Measurements from ENCODE around the gene CTBP2.

CTBP2 gene

DNA sequence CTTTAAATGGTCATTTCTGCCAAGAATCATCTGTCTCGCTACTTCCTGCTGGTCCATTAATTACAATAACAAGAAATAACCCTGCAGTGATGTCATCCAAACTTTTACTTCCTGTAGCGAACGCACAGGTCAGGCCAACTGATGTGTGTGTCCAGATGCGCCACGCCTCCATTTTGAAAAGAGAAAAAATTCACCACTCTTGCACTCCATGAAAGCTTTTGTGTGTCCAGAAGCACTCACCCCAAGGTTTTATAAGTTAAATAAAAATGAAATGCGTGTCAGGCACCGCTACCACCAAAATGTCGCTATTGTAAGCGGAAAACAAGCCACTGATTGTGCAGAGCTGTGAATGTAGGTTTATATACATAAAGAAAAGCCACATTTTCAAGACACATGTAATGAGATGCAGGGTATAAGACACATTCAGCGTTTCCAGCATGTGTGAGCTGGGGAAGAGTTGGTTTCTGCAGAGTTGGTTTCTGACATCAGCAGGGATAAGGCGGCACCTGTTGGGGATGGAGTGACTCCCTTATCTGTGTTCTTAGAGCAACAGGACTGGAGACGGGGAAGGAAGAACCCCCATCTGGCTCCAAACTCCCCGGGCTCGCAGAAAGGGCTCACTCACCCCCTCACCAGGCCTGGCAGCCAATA is 83.3 kb downstream of the CTBP2 start:
- H3K4me1 ChIP-seq (ENCODE audit: low read length), result no peaks in the 10 kb centered on the region
- no peaks in the 10 kb centered on the region for H3K9me2 ChIP-seq (replicated peaks; ENCODE audit: insufficient read depth, low read length)
- H3K4me2 ChIP-seq (ENCODE audit: low read depth, low read length), result no peak overlapping the region
- H3K27ac ChIP-seq (ENCODE audit: low read length), result no peak overlapping the region
- no peaks in the 10 kb centered on the region for H3K36me3 ChIP-seq (replicated peaks; ENCODE audit: insufficient read depth, low read length)
- no peak overlapping the region for H2AFZ ChIP-seq (ENCODE audit: low read length)
- no peaks in the 10 kb centered on the region for H4K20me1 ChIP-seq (ENCODE audit: insufficient read depth, low read length)
- H3K4me3 ChIP-seq (ENCODE audit: low read length), result no peak overlapping the region
- H3K79me2 ChIP-seq (ENCODE audit: low read length), result no peaks in the 10 kb centered on the region
- peaks cover 100% of the 10 kb centered on the region for H3K27me3 ChIP-seq (replicated peaks; ENCODE audit: insufficient read depth, low read length)
- no peak overlapping the region for H3K9ac ChIP-seq (ENCODE audit: low read length)
- no peaks in the 10 kb centered on the region for H3F3A ChIP-seq (ENCODE audit: insufficient read depth, low read length)
- TF ChIP-seq EZH2phosphoT487 (IDR thresholded peaks at IDR 0.05; ENCODE audit: low read length) (no peak), EZH2 (optimal IDR thresholded peaks at IDR 0.05; ENCODE audit: low read depth, low read length) (no peak)
- TF ChIP-seq, protein P1, sequence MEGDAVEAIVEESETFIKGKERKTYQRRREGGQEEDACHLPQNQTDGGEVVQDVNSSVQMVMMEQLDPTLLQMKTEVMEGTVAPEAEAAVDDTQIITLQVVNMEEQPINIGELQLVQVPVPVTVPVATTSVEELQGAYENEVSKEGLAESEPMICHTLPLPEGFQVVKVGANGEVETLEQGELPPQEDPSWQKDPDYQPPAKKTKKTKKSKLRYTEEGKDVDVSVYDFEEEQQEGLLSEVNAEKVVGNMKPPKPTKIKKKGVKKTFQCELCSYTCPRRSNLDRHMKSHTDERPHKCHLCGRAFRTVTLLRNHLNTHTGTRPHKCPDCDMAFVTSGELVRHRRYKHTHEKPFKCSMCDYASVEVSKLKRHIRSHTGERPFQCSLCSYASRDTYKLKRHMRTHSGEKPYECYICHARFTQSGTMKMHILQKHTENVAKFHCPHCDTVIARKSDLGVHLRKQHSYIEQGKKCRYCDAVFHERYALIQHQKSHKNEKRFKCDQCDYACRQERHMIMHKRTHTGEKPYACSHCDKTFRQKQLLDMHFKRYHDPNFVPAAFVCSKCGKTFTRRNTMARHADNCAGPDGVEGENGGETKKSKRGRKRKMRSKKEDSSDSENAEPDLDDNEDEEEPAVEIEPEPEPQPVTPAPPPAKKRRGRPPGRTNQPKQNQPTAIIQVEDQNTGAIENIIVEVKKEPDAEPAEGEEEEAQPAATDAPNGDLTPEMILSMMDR (IDR thresholded peaks at IDR 0.05; ENCODE audit: low read length), result no peak
- no peak for DNase-seq
- H3K9me3 ChIP-seq (replicated peaks; ENCODE audit: insufficient read depth, low read length), result no peaks in the 10 kb centered on the region

DNA sequence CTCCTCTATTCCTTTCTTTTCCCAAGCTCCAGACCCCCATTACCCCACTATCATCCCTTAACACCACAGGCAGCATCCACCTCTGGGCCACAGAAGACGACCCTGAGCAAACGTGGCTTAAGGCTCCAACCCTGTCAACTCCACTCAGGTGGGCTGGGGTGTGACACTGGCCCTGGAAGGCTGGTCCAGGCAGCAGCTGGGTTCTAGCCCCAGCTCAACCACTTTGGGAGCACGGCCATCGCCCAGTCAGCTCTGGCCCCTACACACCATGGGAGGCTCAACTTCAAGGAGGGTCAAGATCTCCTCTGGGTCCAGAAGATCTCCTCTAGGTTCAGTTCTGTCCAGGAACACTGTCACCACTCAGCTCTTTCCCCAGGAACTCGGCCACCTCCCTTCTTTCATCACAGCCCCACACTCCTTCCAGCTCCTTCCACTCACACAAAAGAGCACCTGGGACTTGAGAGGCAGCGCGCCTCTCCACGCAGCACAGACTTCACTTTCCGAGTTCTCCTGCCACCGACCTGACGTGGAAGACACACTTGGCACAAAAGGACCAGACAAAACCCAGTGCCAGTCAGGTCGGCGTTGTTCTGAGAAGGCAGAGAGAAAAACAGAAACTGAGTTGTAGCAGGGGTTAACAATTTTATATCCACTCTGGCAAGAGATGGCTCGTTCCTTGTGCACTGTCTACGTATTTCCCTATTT is 84.1 kb downstream of the CTBP2 start:
- Histone ChIP-seq H3K4me2 (ENCODE audit: low read depth, low read length) (no peak overlapping the region), H4K20me1 (ENCODE audit: insufficient read depth, low read length) (no peaks in the 10 kb centered on the region), H3K36me3 (replicated peaks; ENCODE audit: insufficient read depth, low read length) (no peaks in the 10 kb centered on the region), H3K9ac (ENCODE audit: low read length) (no peak overlapping the region), H3K9me2 (replicated peaks; ENCODE audit: insufficient read depth, low read length) (no peaks in the 10 kb centered on the region), H3K27me3 (replicated peaks; ENCODE audit: insufficient read depth, low read length) (peaks cover 100% of the 10 kb centered on the region), H2AFZ (ENCODE audit: low read length) (no peak overlapping the region), H3F3A (ENCODE audit: insufficient read depth, low read length) (no peaks in the 10 kb centered on the region), H3K27ac (ENCODE audit: low read length) (no peak overlapping the region), H3K4me3 (ENCODE audit: low read length) (no peak overlapping the region), H3K79me2 (ENCODE audit: low read length) (no peaks in the 10 kb centered on the region), H3K9me3 (replicated peaks; ENCODE audit: insufficient read depth, low read length) (no peaks in the 10 kb centered on the region), H3K4me1 (ENCODE audit: low read length) (no peaks in the 10 kb centered on the region)
- no peak for DNase-seq
- TF ChIP-seq EZH2 (optimal IDR thresholded peaks at IDR 0.05; ENCODE audit: low read depth, low read length) (no peak), EZH2phosphoT487 (IDR thresholded peaks at IDR 0.05; ENCODE audit: low read length) (no peak)
- TF ChIP-seq, protein P1 (IDR thresholded peaks at IDR 0.05; ENCODE audit: low read length), result no peak

DNA sequence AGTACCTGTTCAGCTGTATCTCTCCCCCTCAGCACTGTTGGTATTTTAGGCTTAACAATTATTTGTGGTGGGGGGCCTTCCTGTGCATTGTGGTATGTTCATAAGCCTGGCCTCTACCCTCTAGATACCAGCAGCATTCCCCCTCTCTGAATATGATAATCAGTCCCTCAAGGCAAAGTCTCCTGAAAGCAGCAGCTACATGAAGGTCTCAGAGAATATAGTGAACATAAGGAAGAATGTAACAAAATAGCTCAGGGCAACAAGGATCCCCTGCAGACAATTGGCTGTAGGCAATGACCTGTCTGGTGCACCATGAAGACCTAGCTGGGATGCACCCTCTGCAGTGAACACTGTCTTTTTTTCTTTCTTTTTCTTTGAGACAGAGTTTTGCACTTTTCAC is 86.4 kb downstream of the CTBP2 start:
- H3K4me1 ChIP-seq (ENCODE audit: low read length), result no peaks in the 10 kb centered on the region
- H3K4me3 ChIP-seq (ENCODE audit: low read length), result no peak overlapping the region
- no peaks in the 10 kb centered on the region for H4K20me1 ChIP-seq (ENCODE audit: insufficient read depth, low read length)
- H3F3A ChIP-seq (ENCODE audit: insufficient read depth, low read length), result no peaks in the 10 kb centered on the region
- no peak for TF ChIP-seq EZH2 (optimal IDR thresholded peaks at IDR 0.05; ENCODE audit: low read depth, low read length)
- TF ChIP-seq EZH2phosphoT487 (IDR thresholded peaks at IDR 0.05; ENCODE audit: low read length), result no peak
- TF ChIP-seq, protein P1 (IDR thresholded peaks at IDR 0.05; ENCODE audit: low read length), result no peak
- H3K4me2 ChIP-seq (ENCODE audit: low read depth, low read length), result no peak overlapping the region
- no peaks in the 10 kb centered on the region for H3K9me3 ChIP-seq (replicated peaks; ENCODE audit: insufficient read depth, low read length)
- no peaks in the 10 kb centered on the region for H3K9me2 ChIP-seq (replicated peaks; ENCODE audit: insufficient read depth, low read length)
- H3K27me3 ChIP-seq (replicated peaks; ENCODE audit: insufficient read depth, low read length), result peaks cover 100% of the 10 kb centered on the region
- H2AFZ ChIP-seq (ENCODE audit: low read length), result no peak overlapping the region
- DNase-seq, result no peak
- no peak overlapping the region for H3K27ac ChIP-seq (ENCODE audit: low read length)
- H3K36me3 ChIP-seq (replicated peaks; ENCODE audit: insufficient read depth, low read length), result no peaks in the 10 kb centered on the region
- no peaks in the 10 kb centered on the region for H3K79me2 ChIP-seq (ENCODE audit: low read length)
- H3K9ac ChIP-seq (ENCODE audit: low read length), result no peak overlapping the region

Data from MM.1S (cell line).